Erythroblast (primary cell): ENCODE data around the gene PDE8B.

ENCODE experiments used
- GATA1 ChIP-seq: IDR thresholded peaks from 2 replicates; pipeline ENCODE4 v1.6.1; 2011; ENCODE audit warnings: low read depth, mild to moderate bottlenecking, control low read depth, low read length, moderate library complexity
- POLR2A ChIP-seq: IDR thresholded peaks from 2 replicates; pipeline ENCODE4 v1.6.1; 2011; ENCODE audit warnings: mild to moderate bottlenecking, low read length

- TF ChIP-seq POLR2A = no peak
- TF ChIP-seq GATA1 = no peak
These were observed 239.5 kb downstream of the PDE8B start for GRCh38 chr5:77449981-77450380.
